NCI-H187 (cell line): ENCODE data around the gene YY1AP1.
"Not testable (repeated sequence)": the region's sequence is repeated elsewhere in the genome, so short reads cannot be mapped to it uniquely, and the experiment has no call there.

Experiments
- DNase-seq, 2 experiments: peaks; one replicate each; lab custom pipeline; 2025; lab: John Stamatoyannopoulos, UW

Gene YY1AP1

GRCh38 chr1:155688324-155689080 is at the start of gene YY1AP1:
TSS of gene YY1AP1 (minus strand) at chr1:155688774. CDS start at chr1:155680436, 8,338 bp downstream.
- peak; percentile 95 to 97 for DNase-seq

GRCh38 chr1:155729031-155729898 is 40.7 kb upstream of the YY1AP1 start:
- DNase-seq, result no peak

GRCh38 chr1:155725142-155725541 is 36.6 kb upstream of the YY1AP1 start:
- no peak for DNase-seq

GRCh38 chr1:155719703-155720102 is 31.1 kb upstream of the YY1AP1 start:
- DNase-seq, result no peak

- DNase-seq, result not testable (repeated sequence)
These were observed 30.0 kb upstream of the YY1AP1 start for GRCh38 chr1:155718524-155719115.

GRCh38 chr1:155717041-155717440 is 28.5 kb upstream of the YY1AP1 start:
- DNase-seq, result no peak

- DNase-seq, result no peak
These were observed 27.2 kb upstream of the YY1AP1 start for GRCh38 chr1:155715777-155716176.

- DNase-seq, result not testable (repeated sequence)
These were observed 26.5 kb upstream of the YY1AP1 start for GRCh38 chr1:155715056-155715455.

GRCh38 chr1:155713075-155713474 is 24.5 kb upstream of the YY1AP1 start:
- DNase-seq, result no peak

- DNase-seq, result not testable (repeated sequence)
These were observed 24.1 kb upstream of the YY1AP1 start for GRCh38 chr1:155712636-155713035.

GRCh38 chr1:155711457-155711856 is 22.9 kb upstream of the YY1AP1 start:
- DNase-seq, result not testable (repeated sequence)

GRCh38 chr1:155709391-155709790 is 20.8 kb upstream of the YY1AP1 start:
- DNase-seq, result no peak

- no peak for DNase-seq
These were observed 17.6 kb upstream of the YY1AP1 start for GRCh38 chr1:155706139-155706538.

- DNase-seq, result not testable (repeated sequence)
These were observed 15.8 kb upstream of the YY1AP1 start for GRCh38 chr1:155704414-155704813.

GRCh38 chr1:155703216-155703615 is 14.6 kb upstream of the YY1AP1 start:
- no peak for DNase-seq

GRCh38 chr1:155701675-155702074 is 13.1 kb upstream of the YY1AP1 start:
- not testable (repeated sequence) for DNase-seq

- DNase-seq, result not testable (repeated sequence)
These were observed 10.5 kb upstream of the YY1AP1 start for GRCh38 chr1:155699062-155699461.

GRCh38 chr1:155698382-155699038 is 9.9 kb upstream of the YY1AP1 start:
- DNase-seq, result no peak

GRCh38 chr1:155697616-155698015 is 9.0 kb upstream of the YY1AP1 start:
- not testable (repeated sequence) for DNase-seq

GRCh38 chr1:155697046-155697445 is 8.5 kb upstream of the YY1AP1 start:
- DNase-seq, result no peak

GRCh38 chr1:155696524-155696923 is 8.0 kb upstream of the YY1AP1 start:
- no peak for DNase-seq

- DNase-seq, result no peak
These were observed 7.0 kb upstream of the YY1AP1 start for GRCh38 chr1:155695608-155696007.
